Panc1 (cell line): ENCODE results near the gene IQCN.

Experiments used
- CTCF ChIP-seq: fragments of 450-650 bp; IDR thresholded peaks from 2 replicates; pipeline ENCODE4 v1.5.1; 2017; ENCODE audit warnings: mild to moderate bottlenecking
- POLR2AphosphoS5 ChIP-seq: IDR thresholded peaks from 2 replicates; pipeline ENCODE4 v1.6.1; 2012; ENCODE audit warnings: mild to moderate bottlenecking, low read depth, low read length, moderate library complexity
- SIN3A ChIP-seq: IDR thresholded peaks from 2 replicates; pipeline ENCODE4 v1.6.1; 2012; ENCODE audit warnings: low read depth, mild to moderate bottlenecking, low read length, moderate library complexity, borderline replicate concordance; ENCODE audit not compliant: insufficient read depth

DNA sequence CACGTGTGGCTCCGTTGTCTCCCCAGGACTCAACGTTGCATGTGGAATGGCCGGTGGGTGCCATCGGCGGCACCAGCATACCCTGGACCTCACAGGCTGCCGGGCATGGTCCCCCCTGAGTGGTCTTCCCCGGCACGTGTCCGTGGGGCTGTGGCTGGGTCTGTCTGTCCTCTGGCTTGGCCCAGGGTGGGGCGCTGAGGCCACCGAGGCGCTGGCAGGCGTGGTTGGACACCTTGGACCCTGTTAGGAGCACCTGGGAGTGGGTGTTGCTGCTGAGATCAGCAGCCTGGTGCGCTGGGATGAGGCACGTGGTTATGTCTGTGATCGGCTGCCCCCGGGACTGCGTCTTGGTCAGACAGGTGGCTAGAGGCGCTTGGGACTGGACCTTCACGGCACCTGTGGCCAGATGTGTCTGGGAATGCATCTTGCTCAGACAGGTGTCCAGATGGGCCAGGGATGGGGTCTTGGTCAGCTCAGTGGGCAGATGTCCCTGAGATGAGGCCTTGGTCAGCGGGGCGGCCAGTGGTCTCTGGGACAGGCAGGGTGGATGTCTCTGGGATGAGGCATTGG, 9.2 kb downstream of the IQCN start:
- TF ChIP-seq CTCF (no peak), SIN3A (no peak), POLR2AphosphoS5 (no peak)
